Bronchial epithelial cell (primary cell): Measurements from ENCODE around the gene LDLRAD4. TPM values are rescaled to one million over a fixed set of nuclear protein-coding genes. Genes with fewer than 3 reads are reported as not detected.

Experiments used
- DNase-seq: peaks from one replicate; pipeline ENCODE4 v3.0.0-alpha.2; 2010; ENCODE audit warnings: low read depth
- FAIRE-seq: peaks from 2 replicates; lab custom pipeline; 2011; peaks lifted over from hg19 to GRCh38; lab: Jason Lieb, UNC
- H3K27me3 ChIP-seq: 2 replicates; pipeline ENCODE4 v1.5.1; 2011; ENCODE audit warnings: low read length; ENCODE audit not compliant: control insufficient read depth, insufficient read depth
- H3K36me3 ChIP-seq: 2 replicates; pipeline ENCODE4 v1.5.1; 2011; ENCODE audit warnings: low read length; ENCODE audit not compliant: control insufficient read depth, insufficient read depth
- H3K4me3 ChIP-seq: 2 replicates; pipeline ENCODE4 v1.5.1; 2011; ENCODE audit warnings: mild to moderate bottlenecking, low read depth, low read length, control low read depth
- total RNA-seq: library from RNA; depleted of rRNA; stranded (reverse); fragments of >200 nt; gene quantifications from 2 replicates; pipeline ENCODE4 v1.2.1, GENCODE V29; 2014
- TF ChIP-seq, protein P1 (sequence below): IDR thresholded peaks from 2 replicates; pipeline ENCODE4 v1.5.1; 2011; ENCODE audit warnings: mild to moderate bottlenecking, moderate library complexity, low read length, control low read depth, inconsistent platforms; ENCODE audit not compliant: insufficient read depth, severe bottlenecking

LDLRAD4 gene
- total RNA-seq, 1 donor from 2014 or later, result not detected

DNA sequence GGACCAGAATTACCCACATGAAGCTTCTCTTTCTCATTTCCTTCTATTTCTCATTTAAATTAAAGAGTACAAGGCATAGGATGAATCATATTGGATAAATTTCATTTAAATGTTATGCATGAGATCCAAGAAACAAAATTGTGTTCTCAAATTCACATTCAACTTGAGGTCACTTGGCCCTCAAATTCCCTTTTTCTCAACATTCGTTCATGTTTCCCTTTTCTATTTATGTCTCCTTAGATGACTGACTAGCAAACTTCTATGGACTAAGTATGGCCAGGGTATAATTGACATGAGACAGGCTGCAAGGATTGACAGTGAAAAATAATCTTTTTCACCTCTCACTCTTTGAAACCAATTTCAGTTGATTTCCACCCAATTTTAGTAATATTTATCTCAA, 4.0 kb upstream of the LDLRAD4 start:
- TF ChIP-seq, protein P1, sequence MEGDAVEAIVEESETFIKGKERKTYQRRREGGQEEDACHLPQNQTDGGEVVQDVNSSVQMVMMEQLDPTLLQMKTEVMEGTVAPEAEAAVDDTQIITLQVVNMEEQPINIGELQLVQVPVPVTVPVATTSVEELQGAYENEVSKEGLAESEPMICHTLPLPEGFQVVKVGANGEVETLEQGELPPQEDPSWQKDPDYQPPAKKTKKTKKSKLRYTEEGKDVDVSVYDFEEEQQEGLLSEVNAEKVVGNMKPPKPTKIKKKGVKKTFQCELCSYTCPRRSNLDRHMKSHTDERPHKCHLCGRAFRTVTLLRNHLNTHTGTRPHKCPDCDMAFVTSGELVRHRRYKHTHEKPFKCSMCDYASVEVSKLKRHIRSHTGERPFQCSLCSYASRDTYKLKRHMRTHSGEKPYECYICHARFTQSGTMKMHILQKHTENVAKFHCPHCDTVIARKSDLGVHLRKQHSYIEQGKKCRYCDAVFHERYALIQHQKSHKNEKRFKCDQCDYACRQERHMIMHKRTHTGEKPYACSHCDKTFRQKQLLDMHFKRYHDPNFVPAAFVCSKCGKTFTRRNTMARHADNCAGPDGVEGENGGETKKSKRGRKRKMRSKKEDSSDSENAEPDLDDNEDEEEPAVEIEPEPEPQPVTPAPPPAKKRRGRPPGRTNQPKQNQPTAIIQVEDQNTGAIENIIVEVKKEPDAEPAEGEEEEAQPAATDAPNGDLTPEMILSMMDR, result no peak
- no peaks in the 10 kb centered on the region for H3K36me3 ChIP-seq
- FAIRE-seq (no peak), DNase-seq (no peak)
- peaks cover 24% of the 10 kb centered on the region for H3K27me3 ChIP-seq
- H3K4me3 ChIP-seq, result no peak overlapping the region

DNA sequence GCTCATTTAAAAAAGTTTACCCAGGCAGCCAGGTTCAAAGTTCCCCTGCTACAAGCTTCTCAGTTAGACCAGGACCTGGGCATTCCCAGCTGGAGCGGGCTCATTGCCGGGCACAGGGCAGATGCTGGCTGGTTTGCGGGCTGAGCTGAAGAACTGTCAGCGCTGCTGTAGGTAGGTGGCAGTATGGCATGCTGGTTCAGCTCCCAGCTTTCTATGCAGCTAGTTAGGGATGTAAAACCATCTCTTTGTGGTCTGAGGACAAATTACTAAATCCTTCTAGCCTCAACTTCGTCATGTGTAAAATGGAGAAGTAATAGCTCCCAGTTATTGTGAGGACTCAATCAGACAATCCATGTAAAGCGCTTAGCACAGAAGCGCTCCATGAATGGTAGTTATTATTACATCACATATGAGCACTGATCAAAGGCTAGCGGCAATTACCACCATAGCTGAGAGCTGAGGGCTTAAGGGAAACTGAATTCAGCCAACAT, 2.4 kb upstream of the LDLRAD4 start:
- DNase-seq (peak; percentile 44), FAIRE-seq (no peak)
- peaks cover 31% of the 10 kb centered on the region for H3K27me3 ChIP-seq

DNA sequence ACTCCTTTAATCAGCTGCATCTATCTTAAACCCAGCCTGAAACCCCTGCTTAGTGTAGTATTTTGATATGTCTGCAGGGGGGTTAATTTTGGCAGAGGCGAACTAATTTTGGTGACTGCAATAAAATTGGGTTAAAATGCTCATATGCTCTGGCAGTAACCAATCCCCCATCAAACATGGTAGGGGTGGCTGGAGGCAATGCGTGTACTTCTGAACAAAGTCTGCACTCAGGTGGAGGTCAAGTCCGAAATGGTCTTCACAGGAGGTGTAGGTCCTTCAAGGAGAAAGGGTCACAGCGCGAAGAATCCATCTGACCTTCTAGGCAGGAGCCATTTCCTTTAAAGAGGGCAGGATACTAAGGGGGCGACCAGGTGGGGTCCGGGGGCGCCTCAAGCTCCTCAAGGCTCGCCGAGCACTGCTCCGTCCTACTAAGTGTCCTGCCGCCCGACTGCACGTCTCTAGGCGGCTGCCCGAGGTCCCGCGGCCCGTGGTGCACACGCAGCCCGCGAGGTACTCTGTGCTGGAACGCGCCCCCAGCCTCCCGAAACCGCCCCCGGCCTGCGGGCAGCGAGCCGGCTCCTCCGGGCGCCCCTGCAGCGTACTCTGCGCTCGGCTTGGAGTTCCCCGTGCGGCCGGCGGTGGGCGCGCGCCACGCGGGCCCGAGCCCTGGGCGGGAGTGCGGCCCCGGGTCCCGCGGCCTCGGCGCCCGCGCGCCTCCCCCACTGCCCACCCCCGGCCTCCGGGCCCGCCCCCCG, 1.7 kb upstream of the LDLRAD4 start:
- Histone ChIP-seq H3K36me3 (no peaks in the 10 kb centered on the region), H3K4me3 (no peak overlapping the region), H3K27me3 (peaks cover 31% of the 10 kb centered on the region)
- DNase-seq (no peak), FAIRE-seq (no peak)
- TF ChIP-seq, protein P1, result peak; percentile 1

More for the DNA sequence above, 2.4 kb upstream of the LDLRAD4 start:
- TF ChIP-seq, protein P1, result peak; percentile 57
- Histone ChIP-seq H3K4me3 (no peak overlapping the region), H3K36me3 (no peaks in the 10 kb centered on the region)

DNA sequence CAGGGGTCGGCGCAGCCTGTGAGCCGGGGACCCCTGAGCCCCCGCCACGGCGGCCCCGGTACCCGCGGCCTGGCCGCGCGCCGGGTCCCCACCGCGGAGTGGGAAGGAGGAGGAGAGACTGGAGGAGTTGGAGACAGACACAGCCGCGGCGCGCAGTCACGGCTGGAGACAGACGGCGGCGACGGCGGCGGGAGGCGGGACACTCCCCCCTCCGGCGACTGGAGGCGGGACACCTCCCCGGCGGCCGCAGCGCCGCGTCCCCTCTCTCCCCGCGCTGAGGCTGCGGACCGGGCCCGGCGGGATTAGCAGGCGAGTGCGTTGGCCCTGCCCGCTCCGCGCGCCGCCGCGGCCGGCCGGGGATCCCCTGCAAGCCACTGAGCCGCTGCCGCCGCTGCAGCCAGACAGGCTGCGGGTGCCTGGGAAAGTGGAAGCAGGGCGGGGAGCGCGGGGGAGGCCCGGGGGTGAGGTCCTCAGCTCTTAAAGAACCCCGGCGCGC, 1.0 kb upstream of the LDLRAD4 start:
- peak overlapping the region; percentile 21 for H3K4me3 ChIP-seq
- H3K27me3 ChIP-seq, result peaks cover 33% of the 10 kb centered on the region
- TF ChIP-seq, protein P1, result no peak
- FAIRE-seq (no peak), DNase-seq (no peak)
- no peaks in the 10 kb centered on the region for H3K36me3 ChIP-seq

DNA sequence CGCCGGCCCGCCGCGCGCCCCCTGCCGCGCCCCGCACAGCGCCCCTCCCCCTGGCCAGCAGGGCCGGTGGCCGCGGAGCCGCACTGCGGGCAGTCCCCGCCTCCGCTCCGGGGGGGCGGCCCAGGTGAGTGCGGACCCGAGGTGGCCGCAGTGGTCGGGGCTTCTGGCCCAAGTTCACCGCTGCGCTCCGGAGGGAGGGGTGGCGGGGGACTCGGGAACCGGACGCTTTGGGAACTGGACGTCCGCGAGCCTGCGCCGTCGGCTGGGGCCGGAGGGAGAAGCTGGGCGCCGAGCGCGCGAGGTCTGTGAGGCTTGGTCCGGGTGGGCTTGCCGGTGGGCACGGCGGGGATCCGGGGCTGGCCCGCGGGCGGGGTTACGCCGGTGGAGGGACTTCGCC, 591 bp upstream of the LDLRAD4 start:
- DNase-seq, result no peak
- Histone ChIP-seq H3K27me3 (peaks cover 33% of the 10 kb centered on the region), H3K4me3 (peak overlapping the region; percentile 2), H3K36me3 (no peaks in the 10 kb centered on the region)
- TF ChIP-seq, protein P1, result no peak
- FAIRE-seq, result no peak
